SK-N-SH treated with all-trans-retinoic acid at 6 μM for 48 hours (cell line): ENCODE data around the gene TCAP.
A peak's percentile ranks its signal among the peaks of the same experiment; 100 is the strongest.

Experiments
- ATAC-seq: fragments of 200-7000 bp; cut with Tn5 transposase; 3 replicates; pipeline ENCODE4 v1.9.1; 2020; ENCODE audit warnings: mild to moderate bottlenecking, moderate library complexity
- CSRNP3 ChIP-seq: fragments of 250-450 bp; sonication (Bioruptor Pico); IDR thresholded peaks from 2 replicates; pipeline ENCODE4 v1.5.1; 2021; ENCODE audit warnings: mild to moderate bottlenecking, moderate library complexity
- ESRRG ChIP-seq: fragments of 250-450 bp; sonication (Bioruptor Pico); IDR thresholded peaks from 2 replicates; pipeline ENCODE4 v1.6.1; 2021; ENCODE audit warnings: mild to moderate bottlenecking
- GLIS3 ChIP-seq: fragments of 250-450 bp; sonication (Bioruptor Pico); IDR thresholded peaks from 2 replicates; pipeline ENCODE4 v1.5.0; 2020; ENCODE audit warnings: mild to moderate bottlenecking, moderate library complexity
- PATZ1 ChIP-seq: fragments of 250-450 bp; sonication (Bioruptor Pico); IDR thresholded peaks from 2 replicates; pipeline ENCODE4 v1.8.0; 2020; ENCODE audit warnings: mild to moderate bottlenecking, moderate library complexity, borderline replicate concordance
- POU6F1 ChIP-seq: fragments of 250-450 bp; sonication (Bioruptor Pico); IDR thresholded peaks from 2 replicates; pipeline ENCODE4 v1.8.0; 2021; ENCODE audit warnings: low read depth, mild to moderate bottlenecking, moderate library complexity, borderline replicate concordance
- PPARA ChIP-seq: fragments of 250-450 bp; sonication (Bioruptor Pico); IDR thresholded peaks from 2 replicates; pipeline ENCODE4 v1.5.0; 2020; ENCODE audit warnings: mild to moderate bottlenecking, borderline replicate concordance
- RARB ChIP-seq: fragments of 250-450 bp; sonication (Bioruptor Pico); IDR thresholded peaks from 2 replicates; pipeline ENCODE4 v1.8.0; 2021; ENCODE audit warnings: mild to moderate bottlenecking, moderate library complexity
- SNAI2 ChIP-seq: fragments of 250-450 bp; sonication (Bioruptor Pico); IDR thresholded peaks from 2 replicates; pipeline ENCODE4 v1.5.0; 2020; ENCODE audit warnings: mild to moderate bottlenecking, moderate library complexity
- TCF4 ChIP-seq: fragments of 250-450 bp; sonication (Bioruptor Pico); IDR thresholded peaks from 2 replicates; pipeline ENCODE4 v1.8.0; 2021; ENCODE audit warnings: mild to moderate bottlenecking, moderate library complexity, borderline replicate concordance
- TOX ChIP-seq: fragments of 250-450 bp; sonication (Bioruptor Pico); IDR thresholded peaks from 2 replicates; pipeline ENCODE4 v1.8.0; 2021; ENCODE audit warnings: mild to moderate bottlenecking, moderate library complexity, borderline replicate concordance
- TSHZ2 ChIP-seq: fragments of 250-450 bp; sonication (Bioruptor Pico); IDR thresholded peaks from 2 replicates; pipeline ENCODE4 v1.5.0; 2020; ENCODE audit warnings: mild to moderate bottlenecking, moderate library complexity
- ZFP3 ChIP-seq: fragments of 250-450 bp; sonication (Bioruptor Pico); IDR thresholded peaks from 2 replicates; pipeline ENCODE4 v1.5.0; 2020; ENCODE audit warnings: mild to moderate bottlenecking, moderate library complexity
- ZFP30 ChIP-seq: fragments of 450-650 bp; formaldehyde crosslinking; IDR thresholded peaks from 2 replicates; pipeline ENCODE4 v1.5.0; 2022; ENCODE audit warnings: mild to moderate bottlenecking, moderate library complexity
- ZNF565 ChIP-seq: fragments of 450-650 bp; formaldehyde crosslinking; conservative IDR thresholded peaks from 2 replicates; pipeline ENCODE4 v1.5.0; 2020; ENCODE audit warnings: low read depth, mild to moderate bottlenecking, moderate library complexity
- ZNF70 ChIP-seq: fragments of 450-650 bp; formaldehyde crosslinking; IDR thresholded peaks from 2 replicates; pipeline ENCODE4 v1.5.0; 2020; ENCODE audit warnings: mild to moderate bottlenecking, moderate library complexity
- ZNF8 ChIP-seq: fragments of 450-650 bp; formaldehyde crosslinking; IDR thresholded peaks from 2 replicates; pipeline ENCODE4 v1.5.0; 2020; ENCODE audit warnings: mild to moderate bottlenecking, moderate library complexity

The TCAP gene

GRCh38 chr17:39619786-39620101 lies 45.4 kb upstream of the TCAP start:
- no peak for ATAC-seq
- no peak for TF ChIP-seq ZNF565 (CRISPR knock-in tag)
- no peak for TF ChIP-seq TSHZ2 (CRISPR knock-in tag)
- no peak for TF ChIP-seq TOX
- no peak for TF ChIP-seq ZNF8 (CRISPR knock-in tag)
- TF ChIP-seq RARB (CRISPR knock-in tag) = no peak
- no peak for TF ChIP-seq ZFP30
- TF ChIP-seq CSRNP3 = no peak
- TF ChIP-seq POU6F1 (CRISPR knock-in tag) = no peak
- no peak for TF ChIP-seq PPARA (CRISPR knock-in tag)

- ATAC-seq = peak; percentile 79
- TF ChIP-seq ZNF70 (CRISPR knock-in tag) (no peak), ZFP30 (no peak)
Measured at GRCh38 chr17:39621523-39622379, 43.4 kb upstream of the TCAP start.

GRCh38 chr17:39622380-39623006 lies 42.7 kb upstream of the TCAP start:
- peak; percentile 5; the same call in 2 of the 3 replicates for ATAC-seq

More at GRCh38 chr17:39622380-39623006, 42.7 kb upstream of the TCAP start:
- no peak for TF ChIP-seq RARB (CRISPR knock-in tag)
- TF ChIP-seq PATZ1 = no peak
- no peak for TF ChIP-seq TCF4 (CRISPR knock-in tag)
- no peak for TF ChIP-seq TOX
- TF ChIP-seq PPARA (CRISPR knock-in tag) = no peak
- no peak for TF ChIP-seq ZFP3
- TF ChIP-seq GLIS3 = no peak
- TF ChIP-seq ESRRG (CRISPR knock-in tag) = no peak
- no peak for TF ChIP-seq SNAI2
- TF ChIP-seq CSRNP3 = no peak
